AG04449 (cell line): Measurements from ENCODE around the gene DHDH.
A peak's percentile ranks its signal among the peaks of the same experiment; 100 is the strongest.
"Not testable (repeated sequence)": the region's sequence is repeated elsewhere in the genome, so short reads cannot be mapped to it uniquely, and the experiment has no call there.

Source experiments
- CTCF ChIA-PET: fragments of 350-600 bp; formaldehyde crosslinking; extraction: SDS; loops from one replicate; lab custom pipeline; 2021; ENCODE audit warnings: antibody characterized with exemption; lab: Yijun Ruan, JAX
- POLR2A ChIA-PET: fragments of 400-600, 350-600 bp; formaldehyde crosslinking; extraction: SDS; loops from one replicate; lab custom pipeline; 2020; ENCODE audit warnings: antibody characterized with exemption, inconsistent platforms; lab: Yijun Ruan, JAX
- DNase-seq: peaks from one replicate; pipeline ENCODE4 v3.0.0-alpha.2; 2010; ENCODE audit warnings: low read depth, low spot score
- H3K4me3 ChIP-seq: 2 replicates; pipeline ENCODE4 v1.5.1; 2011; ENCODE audit warnings: low read depth, mild to moderate bottlenecking, control low read depth, low read length
- TF ChIP-seq, protein P1 (sequence below): IDR thresholded peaks from one replicate; pipeline ENCODE4 v1.5.1; 2011; ENCODE audit warnings: mild to moderate bottlenecking, moderate library complexity, low read length, control low read depth, inconsistent platforms; ENCODE audit not compliant: insufficient read depth; ENCODE audit errors: missing control alignments

The DHDH gene

DNA sequence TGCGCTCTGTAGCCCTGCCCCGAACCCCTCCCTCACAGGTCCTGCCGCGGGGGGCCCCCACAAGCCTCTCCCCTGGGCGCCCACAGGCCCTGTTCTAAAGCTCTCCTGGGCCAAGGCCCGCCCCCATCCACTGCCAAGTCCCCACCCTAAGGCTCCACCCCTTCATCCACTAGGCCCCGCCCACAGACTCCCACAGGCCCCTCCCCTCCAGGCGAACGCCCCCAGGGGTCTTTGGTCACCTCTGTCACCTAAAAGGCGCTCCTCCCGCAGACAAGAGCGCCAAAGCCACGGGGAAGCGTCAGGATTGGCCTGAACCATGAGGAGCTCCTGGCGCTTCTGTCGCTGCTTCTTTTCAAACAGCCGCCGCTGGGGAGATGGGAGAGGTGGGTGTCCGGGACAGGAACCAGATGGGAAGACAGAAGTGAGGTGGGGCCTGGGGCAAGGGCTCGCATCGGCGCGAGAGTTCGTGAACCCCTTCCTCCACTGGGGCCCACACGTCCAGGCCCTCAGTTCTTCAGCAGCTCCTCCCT lies 37.2 kb upstream of the DHDH start:
- peak overlapping the region; percentile 23; the same call in 1 of the 2 replicates for H3K4me3 ChIP-seq
- POLR2A ChIA-PET: interaction anchor here (1.0 kb wide), 1 partner anchor 16 kb away, joined by 4 read pairs; no protein-coding TSS in a partner anchor
- no peak for DNase-seq
- CTCF ChIA-PET: interaction anchor here (1.4 kb wide), 1 partner anchor 14 kb away, joined by 3 read pairs; no protein-coding TSS in a partner anchor
- TF ChIP-seq, protein P1, sequence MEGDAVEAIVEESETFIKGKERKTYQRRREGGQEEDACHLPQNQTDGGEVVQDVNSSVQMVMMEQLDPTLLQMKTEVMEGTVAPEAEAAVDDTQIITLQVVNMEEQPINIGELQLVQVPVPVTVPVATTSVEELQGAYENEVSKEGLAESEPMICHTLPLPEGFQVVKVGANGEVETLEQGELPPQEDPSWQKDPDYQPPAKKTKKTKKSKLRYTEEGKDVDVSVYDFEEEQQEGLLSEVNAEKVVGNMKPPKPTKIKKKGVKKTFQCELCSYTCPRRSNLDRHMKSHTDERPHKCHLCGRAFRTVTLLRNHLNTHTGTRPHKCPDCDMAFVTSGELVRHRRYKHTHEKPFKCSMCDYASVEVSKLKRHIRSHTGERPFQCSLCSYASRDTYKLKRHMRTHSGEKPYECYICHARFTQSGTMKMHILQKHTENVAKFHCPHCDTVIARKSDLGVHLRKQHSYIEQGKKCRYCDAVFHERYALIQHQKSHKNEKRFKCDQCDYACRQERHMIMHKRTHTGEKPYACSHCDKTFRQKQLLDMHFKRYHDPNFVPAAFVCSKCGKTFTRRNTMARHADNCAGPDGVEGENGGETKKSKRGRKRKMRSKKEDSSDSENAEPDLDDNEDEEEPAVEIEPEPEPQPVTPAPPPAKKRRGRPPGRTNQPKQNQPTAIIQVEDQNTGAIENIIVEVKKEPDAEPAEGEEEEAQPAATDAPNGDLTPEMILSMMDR: no peak

DNA sequence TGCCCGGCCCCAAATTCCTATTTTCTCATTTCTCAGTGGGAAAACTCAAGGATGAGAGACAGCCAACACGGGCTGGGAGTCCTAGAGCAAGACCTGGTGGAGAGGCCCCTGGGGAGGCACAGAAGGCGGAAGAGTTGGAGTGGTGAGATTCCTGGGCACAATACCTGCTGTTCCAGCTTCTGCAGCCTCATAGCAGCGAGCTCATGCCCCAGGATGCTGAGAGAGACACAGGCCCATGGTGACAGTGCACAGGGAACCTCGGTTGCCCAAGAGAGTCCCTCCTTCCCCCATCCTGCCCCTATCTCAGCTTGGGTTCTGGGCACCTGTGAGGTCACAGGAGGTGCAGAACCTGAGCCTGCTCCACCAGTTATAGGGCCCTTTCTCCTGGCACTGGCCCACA lies 36.3 kb upstream of the DHDH start:
- ChIA-PET POLR2A (no interaction called here), CTCF (no interaction called here)
- DNase-seq: no peak
- TF ChIP-seq, protein P1: no peak
- H3K4me3 ChIP-seq: no peak overlapping the region

DNA sequence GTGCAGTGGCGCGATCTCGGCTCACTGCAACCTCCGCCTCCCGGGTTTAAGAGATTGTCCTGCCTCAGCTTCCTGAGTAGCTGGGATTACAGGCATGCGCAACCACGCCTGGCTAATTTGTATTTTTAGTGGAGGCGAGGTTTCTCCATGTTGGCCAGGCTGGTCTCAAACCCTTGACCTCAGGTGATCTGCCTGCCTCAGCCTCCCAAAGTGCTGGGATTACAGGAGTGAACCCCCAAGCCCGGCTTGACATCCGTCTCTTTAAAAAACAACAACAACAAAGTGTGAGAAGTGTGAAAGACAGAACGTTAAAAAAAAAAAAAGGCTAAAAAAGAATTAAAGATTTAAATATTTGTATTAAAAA lies 34.1 kb upstream of the DHDH start:
- peak overlapping the region; percentile 97 for H3K4me3 ChIP-seq
- ChIA-PET CTCF (interaction anchor here (1.5 to 2.2 kb wide), 3 partner anchors 12 to 74 kb away, joined by 4 to 8 read pairs (median 4); no protein-coding TSS in a partner anchor), POLR2A (interaction anchor here (0.8 to 2.4 kb wide), 5 partner anchors 19 to 94 kb away, joined by 5 to 23 read pairs (median 7); partner anchors contain the start of genes GYS1 and RUVBL2)
- DNase-seq: not testable (repeated sequence)

DNA sequence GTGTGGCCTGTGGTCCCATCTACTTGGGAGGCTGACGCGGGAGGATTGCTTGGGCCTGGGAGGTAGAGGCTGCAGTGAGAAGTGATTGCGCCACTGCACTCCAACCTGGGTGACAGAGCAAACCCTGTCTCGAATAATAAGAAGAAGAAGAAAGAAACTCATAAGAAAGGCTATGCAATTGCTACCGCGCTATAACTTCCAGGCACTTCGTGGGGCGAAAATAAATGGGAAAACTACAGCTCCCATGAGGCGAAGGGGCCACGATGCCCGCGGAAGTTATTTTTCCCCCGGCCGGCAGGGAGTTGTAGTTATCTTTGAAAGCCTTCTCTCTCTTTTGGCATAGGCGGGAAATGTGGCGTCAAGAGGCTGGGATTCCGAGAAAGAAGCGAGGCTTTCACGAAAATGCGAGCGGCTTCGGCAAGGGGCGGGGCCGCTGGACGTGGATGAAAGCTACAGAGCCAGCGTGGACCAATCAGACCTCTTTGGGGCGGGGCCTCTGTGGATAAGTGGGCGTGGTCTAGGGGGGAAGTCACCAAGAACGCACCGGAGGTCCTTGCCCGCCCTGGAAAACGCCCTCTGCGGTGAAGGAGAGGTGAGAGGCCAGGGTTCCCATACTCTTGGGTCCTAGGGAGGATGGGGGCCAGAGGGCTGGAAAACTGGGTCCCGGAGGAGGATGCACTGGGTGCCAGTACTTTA lies 33.6 kb upstream of the DHDH start, which contains the start of gene NUCB1:
Gene NUCB1 (plus strand): TSS at position 532 of the 696 bp plus-strand sequence. CDS start 485 bp downstream, outside the sequence.
- TF ChIP-seq, protein P1: peak; percentile 17
- H3K4me3 ChIP-seq: peak within 1 kb of the TSS; percentile 97
- DNase-seq: peak; percentile 83
- ChIA-PET POLR2A (interaction anchor here (0.7 to 2.4 kb wide), 7 partner anchors 20 to 93 kb away, joined by 4 to 23 read pairs (median 5); partner anchors contain the start of genes GYS1 and RUVBL2), CTCF (interaction anchor here (1.5 to 2.2 kb wide), 3 partner anchors 13 to 74 kb away, joined by 4 to 8 read pairs (median 4); no protein-coding TSS in a partner anchor)

DNA sequence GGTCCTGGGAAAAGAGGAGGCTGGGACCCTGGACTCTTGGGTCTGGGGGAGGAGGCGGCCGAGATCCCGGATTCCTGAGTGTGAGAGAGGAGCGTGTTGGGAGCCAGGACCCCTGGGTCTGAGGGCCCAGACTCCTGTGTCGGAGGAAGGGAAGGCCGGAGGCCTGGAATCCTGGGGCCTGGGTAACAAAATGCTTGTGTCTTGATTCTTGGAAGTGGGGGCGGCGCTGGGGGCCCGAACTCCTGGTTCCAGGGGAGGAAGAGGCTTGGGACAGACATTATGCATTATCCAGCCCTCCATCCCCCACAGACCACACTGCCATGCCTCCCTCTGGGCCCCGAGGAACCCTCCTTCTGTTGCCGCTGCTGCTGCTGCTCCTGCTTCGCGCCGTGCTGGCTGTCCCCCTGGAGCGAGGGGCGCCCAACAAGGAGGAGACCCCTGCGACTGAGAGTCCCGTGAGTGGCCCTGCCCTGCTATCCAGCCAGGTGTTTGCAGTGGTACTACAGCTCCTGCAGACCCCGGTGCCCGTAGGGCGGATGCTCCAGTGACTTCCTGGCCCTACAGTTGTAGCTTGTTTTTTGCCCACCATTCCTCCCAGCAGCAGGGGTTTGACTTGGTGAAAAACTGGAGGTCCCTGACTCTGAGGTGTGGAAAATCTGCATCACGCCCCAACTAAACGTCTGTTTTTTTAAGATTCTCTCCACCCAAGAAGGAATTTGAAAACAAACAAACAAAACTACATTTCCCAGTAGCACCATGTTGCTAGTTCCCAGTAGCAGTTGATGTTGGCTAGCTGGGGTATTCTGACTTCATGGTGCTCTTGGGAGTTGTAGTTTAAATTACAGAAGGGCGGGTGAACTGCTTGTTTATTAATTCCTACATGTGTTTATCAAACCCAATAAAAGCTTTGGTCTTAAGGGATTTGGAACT lies 32.8 kb upstream of the DHDH start:
- no peak for DNase-seq
- H3K4me3 ChIP-seq: peak overlapping the region; percentile 97
- CTCF ChIA-PET: interaction anchor here (0.8 to 2.2 kb wide), 5 partner anchors 14 to 73 kb away, joined by 3 to 8 read pairs (median 4); partner anchors contain the start of gene HSD17B14
- TF ChIP-seq, protein P1: no peak
- POLR2A ChIA-PET: interaction anchor here (0.6 to 2.4 kb wide), 11 partner anchors 18 to 93 kb away, joined by 3 to 23 read pairs (median 4); partner anchors contain the start of genes GYS1, PPP1R15A and RUVBL2

DNA sequence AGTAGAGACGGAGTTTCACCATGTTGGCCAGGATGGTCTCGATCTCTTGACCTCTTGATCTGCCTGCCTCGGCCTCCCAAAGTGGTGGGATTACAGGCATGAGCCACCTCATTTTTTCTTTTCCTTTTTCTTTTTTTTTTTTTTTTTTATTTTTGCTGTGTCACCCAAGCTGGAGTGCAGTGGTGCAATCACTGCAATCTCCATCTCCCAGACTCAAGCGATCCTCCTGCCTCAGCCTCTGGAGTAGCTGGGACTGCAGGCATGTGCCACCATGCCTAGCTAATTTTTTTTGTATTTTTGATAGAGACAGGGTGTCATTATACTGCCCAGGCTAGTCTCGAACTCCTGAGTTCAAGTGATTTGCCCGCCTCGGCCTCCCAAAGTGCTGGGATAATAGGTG lies 31.2 kb upstream of the DHDH start:
- CTCF ChIA-PET: not testable (repeated sequence)

DNA sequence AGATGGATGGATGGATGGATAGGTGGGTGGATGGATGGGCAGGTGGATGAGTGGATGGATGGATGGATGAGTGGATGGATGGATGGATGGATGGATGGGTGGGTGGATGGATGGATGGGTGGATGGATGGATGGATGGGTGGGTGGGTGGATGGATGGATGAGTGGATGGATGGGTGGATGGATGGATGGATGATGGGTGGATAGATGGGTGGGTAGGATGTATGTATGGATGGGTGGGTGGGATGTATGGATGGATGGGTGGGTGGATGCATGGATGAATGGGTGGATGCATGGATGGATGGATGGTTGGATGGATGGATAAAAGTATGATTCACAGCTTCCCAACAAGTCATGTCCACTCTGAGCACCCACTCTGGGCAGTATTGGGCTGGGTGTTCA lies 29.7 kb upstream of the DHDH start:
- H3K4me3 ChIP-seq, CTCF ChIA-PET, DNase-seq: not testable (repeated sequence)
- POLR2A ChIA-PET: interaction anchor here (0.6 kb wide), 1 partner anchor 21 kb away, joined by 3 read pairs; no protein-coding TSS in a partner anchor

More for the DNA sequence above, 31.2 kb upstream of the DHDH start:
- H3K4me3 ChIP-seq, POLR2A ChIA-PET, DNase-seq: not testable (repeated sequence)
